ENCODE results near the gene RREB1.

Gene RREB1

GRCh38 chr6:7100753-7101081 is 7.0 kb upstream of the RREB1 start:
- DNase-seq = no peak

GRCh38 chr6:7101290-7101689 is 6.5 kb upstream of the RREB1 start:
- no peak for DNase-seq

GRCh38 chr6:7104752-7105151 is 3.0 kb upstream of the RREB1 start:
- no peak for DNase-seq

GRCh38 chr6:7106215-7106751 is 1.5 kb upstream of the RREB1 start:
- DNase-seq = no peak

DNA sequence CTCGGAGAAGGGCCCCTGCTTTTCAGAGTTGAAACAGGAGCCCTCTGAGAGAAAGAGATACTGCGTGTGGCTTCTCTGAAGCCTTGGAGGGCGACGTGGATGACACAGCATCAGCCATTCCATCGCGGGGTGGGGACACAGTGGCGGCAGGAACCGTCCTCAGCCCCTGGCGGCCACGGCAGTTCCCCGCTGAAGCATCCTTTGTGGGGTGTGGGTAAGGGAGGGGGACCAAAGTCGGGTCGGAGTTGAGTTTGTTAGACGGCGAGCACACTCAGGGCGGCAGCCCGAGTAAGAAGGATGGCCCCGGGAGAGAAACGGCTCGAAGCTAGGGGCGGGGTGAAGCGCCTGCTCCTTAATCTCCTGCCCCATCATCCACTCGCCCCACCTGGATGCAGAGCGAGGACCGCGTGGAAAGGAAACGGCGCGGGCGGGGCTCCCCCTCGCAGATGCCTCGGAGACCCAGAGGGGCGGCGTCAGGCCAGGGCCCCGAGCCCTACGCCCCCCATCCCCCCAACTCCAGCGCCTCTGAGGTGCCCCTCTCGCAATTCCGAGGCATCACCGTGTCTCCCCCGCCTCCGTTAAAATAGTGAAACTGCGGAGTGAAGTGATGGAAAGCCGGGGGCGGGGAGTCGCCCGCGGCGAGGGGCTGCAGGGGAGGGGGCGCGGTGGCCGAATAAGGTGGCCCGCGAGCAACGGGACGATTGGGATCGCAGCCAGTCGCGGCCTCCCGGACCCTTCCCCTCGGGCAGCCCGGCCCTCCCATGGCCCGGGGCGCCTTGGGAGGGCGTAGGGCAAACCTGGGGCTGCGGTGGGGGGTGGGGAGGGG is 796 bp upstream of the RREB1 start:
- no peak for DNase-seq

GRCh38 chr6:7108196-7108963 is 619 bp downstream of the RREB1 start:
- DNase-seq = no peak

DNA sequence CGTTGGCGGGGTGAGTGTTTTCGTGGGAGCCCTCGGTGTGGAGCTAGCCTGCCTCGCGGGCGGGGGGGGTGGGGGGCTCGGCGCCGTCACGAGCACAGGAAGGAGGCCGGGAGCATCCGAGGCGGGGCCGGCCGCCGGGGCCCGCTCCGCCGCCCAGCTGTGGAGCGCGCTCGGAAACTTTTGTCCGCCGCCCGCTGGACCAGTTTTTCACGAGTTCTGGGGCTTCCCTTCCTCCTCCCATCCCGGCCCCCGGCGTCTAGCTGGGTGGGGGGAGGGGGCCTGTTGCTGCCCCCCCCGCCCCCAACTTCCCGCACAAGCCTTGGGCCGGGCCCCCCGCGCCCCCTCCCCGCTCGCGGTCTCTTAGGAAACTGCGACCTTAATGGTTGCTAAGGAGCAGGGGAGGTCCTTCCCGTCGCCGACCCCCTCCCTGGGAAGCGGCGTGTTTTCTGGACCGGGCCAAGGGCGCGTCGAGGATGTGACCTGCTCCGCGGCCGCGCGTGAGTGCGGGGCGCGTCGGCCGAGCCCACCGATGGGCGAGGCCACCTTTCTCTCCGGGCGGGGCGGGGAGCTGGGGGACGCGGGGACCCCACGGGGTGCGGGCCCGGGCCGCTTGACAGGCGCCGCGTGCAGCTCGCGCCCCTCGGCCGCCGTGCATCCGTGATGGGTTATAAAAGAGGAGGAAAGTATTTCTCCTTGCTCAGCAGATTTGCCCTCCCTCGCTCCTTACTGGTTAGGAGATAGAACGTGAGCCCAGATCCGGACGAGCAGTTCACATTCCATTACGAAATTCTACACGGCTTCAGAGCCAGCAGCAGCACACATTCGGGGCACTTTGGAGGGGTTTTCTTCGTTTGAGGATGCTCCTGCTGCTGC is 1.4 kb downstream of the RREB1 start:
- peak; percentile 37 for DNase-seq

DNA sequence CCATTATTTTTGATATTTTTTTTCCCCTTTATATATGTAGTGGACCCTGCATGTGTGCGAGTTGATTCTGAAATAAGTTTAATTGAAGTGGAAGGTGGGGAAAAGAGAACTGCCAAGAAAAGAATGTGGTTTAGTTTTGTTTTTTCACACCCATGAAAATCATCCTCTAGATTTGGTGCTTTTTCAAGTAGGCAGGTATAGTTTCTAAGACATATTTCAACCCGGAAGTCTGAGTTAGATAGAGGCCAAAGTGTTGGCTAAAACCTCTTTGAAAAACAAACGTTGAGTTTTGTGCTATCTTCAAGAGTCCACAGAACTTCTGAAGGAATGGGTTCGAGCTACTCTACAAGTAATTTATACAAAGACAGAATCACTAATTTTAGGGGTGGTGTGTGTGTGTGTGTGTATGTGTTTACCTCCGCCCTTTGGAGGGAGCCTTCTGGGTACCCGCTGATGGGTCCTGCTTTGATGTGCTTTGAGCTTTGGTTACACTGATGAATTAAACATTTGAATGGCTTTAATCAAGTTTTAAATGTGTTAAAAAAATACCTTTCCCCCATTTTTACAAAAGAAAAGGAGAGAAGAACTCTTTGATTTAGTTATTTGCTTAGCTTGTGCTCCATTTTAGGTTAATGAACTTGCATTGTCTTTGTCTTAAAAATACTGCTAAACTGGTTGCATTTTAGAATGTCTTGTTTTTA is 2.5 kb downstream of the RREB1 start:
- DNase-seq = no peak

DNA sequence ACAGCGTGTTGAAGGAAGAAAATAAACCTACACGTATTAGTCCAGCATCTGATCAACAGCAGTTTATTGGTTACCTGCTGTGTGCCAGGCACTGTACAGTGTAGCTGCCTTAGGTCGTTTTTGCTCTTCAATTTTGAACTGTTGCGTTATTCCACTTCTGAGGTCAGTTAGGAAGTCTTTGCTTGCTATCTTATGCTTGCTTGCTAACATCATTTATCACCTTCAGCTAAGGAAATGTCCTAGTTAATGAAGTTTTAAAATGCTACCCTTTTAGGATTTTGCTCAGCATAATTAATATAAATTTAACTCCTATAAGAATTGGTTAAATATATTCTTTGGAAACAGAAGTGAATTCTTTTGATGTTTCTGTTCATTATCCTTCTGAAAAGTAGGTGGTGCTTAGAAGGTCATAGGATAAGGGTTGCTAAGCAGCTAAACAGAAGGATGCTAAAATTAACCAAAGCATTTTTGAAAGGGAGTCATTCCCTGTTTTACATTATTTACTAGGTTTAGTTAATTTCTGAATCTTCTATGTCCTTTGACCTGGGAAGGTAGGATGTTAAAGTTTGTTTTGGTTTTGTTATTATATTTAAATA is 3.4 kb downstream of the RREB1 start:
- no peak for DNase-seq

- no peak for DNase-seq
Measured at GRCh38 chr6:7112171-7112570, 4.4 kb downstream of the RREB1 start.

GRCh38 chr6:7112741-7113313 is 5.1 kb downstream of the RREB1 start:
- DNase-seq = no peak

GRCh38 chr6:7114744-7115458 is 7.1 kb downstream of the RREB1 start:
- DNase-seq = no peak

- no peak for DNase-seq
Measured at GRCh38 chr6:7115543-7116231, 7.9 kb downstream of the RREB1 start.

GRCh38 chr6:7119272-7119801 is 11.6 kb downstream of the RREB1 start:
- DNase-seq = no peak

DNA sequence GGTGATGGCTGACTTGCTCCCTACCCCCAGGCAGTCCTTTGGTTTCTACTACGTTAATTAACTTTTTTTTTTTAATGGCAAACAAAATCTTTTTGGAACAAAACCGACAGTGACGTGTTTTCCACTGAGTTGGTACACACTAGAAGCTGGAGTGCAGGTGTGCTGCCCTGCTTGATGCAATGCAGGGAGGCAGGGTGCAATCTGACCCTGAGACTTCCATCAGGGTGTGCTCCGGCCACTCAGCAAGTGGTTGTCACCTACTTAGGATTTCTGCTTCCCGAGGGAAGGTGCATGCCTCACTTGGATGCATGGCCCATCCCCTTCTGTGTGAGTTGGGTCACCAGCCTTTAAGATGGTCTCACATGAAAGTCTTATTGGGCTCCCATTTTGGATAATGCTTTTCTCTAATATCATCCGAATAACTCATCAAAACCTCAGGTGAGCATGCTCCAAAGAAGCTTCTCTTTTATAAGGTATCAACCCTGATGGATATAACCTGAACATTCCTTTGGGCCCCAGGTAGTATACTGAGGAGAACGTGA is 14.0 kb downstream of the RREB1 start:
- no peak for DNase-seq

DNA sequence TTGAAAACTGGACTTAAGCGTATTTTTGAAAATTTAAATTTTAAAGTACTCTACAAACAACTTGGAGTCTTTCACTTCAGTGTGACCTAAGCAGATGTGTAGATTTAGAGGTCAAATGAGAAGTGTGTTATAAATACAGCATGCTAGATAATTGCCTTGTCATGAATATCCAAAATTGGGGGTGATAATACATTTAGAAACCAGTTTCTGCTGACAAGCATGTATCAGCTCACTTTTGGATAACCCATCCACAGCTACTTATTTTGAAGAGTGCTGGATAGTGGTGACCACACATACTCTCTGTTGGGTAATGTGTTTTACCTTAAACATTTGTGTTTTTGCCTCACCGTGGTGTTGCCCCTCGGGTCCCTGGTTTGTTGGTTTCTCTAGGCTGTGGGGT is 14.9 kb downstream of the RREB1 start:
- DNase-seq = no peak

- no peak for DNase-seq
Measured at GRCh38 chr6:7124114-7124513, 16.4 kb downstream of the RREB1 start.

GRCh38 chr6:7124636-7125035 is 16.9 kb downstream of the RREB1 start:
- DNase-seq = no peak

DNA sequence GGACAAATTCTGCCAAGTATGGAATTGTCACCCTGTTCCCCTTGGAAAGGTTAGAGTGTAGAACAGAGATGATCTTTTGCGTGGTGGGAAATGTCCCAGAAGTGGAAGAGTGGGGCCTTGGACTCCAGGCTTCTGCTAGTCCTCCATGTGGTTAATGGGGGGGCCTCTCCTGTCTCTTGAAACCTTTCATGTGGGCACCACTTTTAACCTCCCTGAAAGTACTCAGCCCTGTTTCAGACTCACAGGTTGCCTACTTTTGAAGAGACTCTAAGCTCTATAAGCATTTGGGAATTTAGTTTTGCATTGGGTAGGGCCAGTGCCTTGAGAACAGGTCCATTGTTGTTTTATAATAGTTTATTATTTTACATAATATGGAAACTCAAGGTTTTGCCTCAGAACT is 17.5 kb downstream of the RREB1 start:
- no peak for DNase-seq

DNA sequence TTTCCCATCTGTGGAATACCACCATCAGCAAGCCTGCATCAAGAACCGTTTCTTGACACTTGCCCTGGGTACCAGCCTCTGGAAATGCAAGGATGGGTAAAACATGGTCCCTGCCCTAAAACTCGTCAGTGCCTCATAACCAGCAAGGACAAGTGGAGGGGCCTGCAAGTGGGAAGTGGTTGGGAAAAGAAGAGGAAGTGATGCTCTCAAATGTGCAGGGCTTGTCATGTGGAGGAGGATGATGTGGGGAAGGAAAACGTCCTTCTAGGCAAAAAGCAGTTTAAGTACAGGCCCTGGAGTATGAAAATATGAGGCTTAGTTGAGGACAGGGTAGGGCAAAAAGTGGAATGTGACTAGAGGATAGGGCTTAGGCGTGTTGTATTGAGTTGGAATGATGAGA is 19.0 kb downstream of the RREB1 start:
- no peak for DNase-seq
